ENCODE results near the gene EFCAB14. TPM values are rescaled to one million over a fixed set of nuclear protein-coding genes. Genes with fewer than 3 reads are reported as not detected.

Gene EFCAB14
- total and polyA plus RNA-seq, 10 of the 15 experiments (the other 5 are each of a cell fraction or from before 2014, with no cell fraction given): 7.8 to 66.0 (median 41.6) TPM

GRCh38 chr1:46679789-46680573, 38.9 kb downstream of the EFCAB14 start:
- no TSS peak for BruUV-seq (replicated peaks)
- no peak overlapping the region for H3K4me2 ChIP-seq (ENCODE audit: control insufficient read depth, insufficient read depth)
- ChIA-PET SMC1A (ENCODE audit: uncharacterized antibody, unreplicated experiment) (no interaction called here), RAD21 (ENCODE audit: unreplicated experiment) (no interaction called here), POLR2A (no interaction called here), CTCF (no interaction called here)
- peaks cover 8% of the 10 kb centered on the region for H3K4me1 ChIP-seq (ENCODE audit: control insufficient read depth, insufficient read depth, low read length)
- H3K27ac ChIP-seq (ENCODE audit: control insufficient read depth, insufficient read depth): no peak overlapping the region
- peaks cover 7 to 34% of the 10 kb centered on the region in 2 experiments for H3K36me3 ChIP-seq (ENCODE audit: control insufficient read depth in 2 of 2, insufficient read depth in 2 of 2, low read length in 1 of 2)
- 98% methylated on average over 6 of the region's 6 CpGs for WGBS (ENCODE audit: insufficient coverage, insufficient replicate concordance, low lambda C conversion rate, missing lambda C conversion rate)
- H3K27me3 ChIP-seq (replicated peaks in 1 of 2; ENCODE audit: control insufficient read depth in 2 of 2, insufficient read depth in 2 of 2, low read length in 1 of 2): no peaks in the 10 kb centered on the region
- no peak for DNase-seq (ENCODE audit: low read depth, low spot score)
- FAIRE-seq: no peak
- H3K4me3 ChIP-seq: no peak overlapping the region
- no peak for TF ChIP-seq SMAD5 (IDR thresholded peaks at IDR 0.05; ENCODE audit: low read depth)
- TF ChIP-seq BRCA1 (IDR thresholded peaks at IDR 0.05; ENCODE audit: low read depth, low read length): no peak
- no peak for TF ChIP-seq TBL1XR1 (IDR thresholded peaks at IDR 0.05; ENCODE audit: low read depth, low read length)
- TF ChIP-seq FOXM1 (IDR thresholded peaks at IDR 0.05; ENCODE audit: low read depth, low read length): no peak
- TF ChIP-seq SREBF1 (IDR thresholded peaks at IDR 0.05; ENCODE audit: low read length): no peak
- TF ChIP-seq PAX8 (IDR thresholded peaks at IDR 0.05): no peak
- H3K79me2 ChIP-seq (ENCODE audit: control insufficient read depth, insufficient read depth, low read length): no peaks in the 10 kb centered on the region
- intact Hi-C loops (cut with micrococcal nuclease; ENCODE audit: unreplicated experiment): no loop called here
- in situ Hi-C loops (cut with MboI): no loop called here
- H2AFZ ChIP-seq (ENCODE audit: control insufficient read depth, low read depth, low read length): no peak overlapping the region
- no peak overlapping the region for H3K9ac ChIP-seq (ENCODE audit: control insufficient read depth, insufficient read depth, low read length)
- ATAC-seq: no peak
- H3K9me3 ChIP-seq (replicated peaks; ENCODE audit: control insufficient read depth, insufficient read depth, low read length): no peaks in the 10 kb centered on the region
- H4K20me1 ChIP-seq (ENCODE audit: control insufficient read depth, insufficient read depth): no peaks in the 10 kb centered on the region

GRCh38 chr1:46677339-46677738, 41.6 kb downstream of the EFCAB14 start:
- Histone ChIP-seq H3K4me2 (ENCODE audit: control insufficient read depth, insufficient read depth) (no peak overlapping the region), H3K27ac (ENCODE audit: control insufficient read depth, insufficient read depth) (no peak overlapping the region), H3K36me3 (ENCODE audit: control insufficient read depth in 2 of 2, insufficient read depth in 2 of 2, low read length in 1 of 2) (peaks cover 10 to 26% of the 10 kb centered on the region in 2 experiments), H3K4me1 (ENCODE audit: control insufficient read depth, insufficient read depth, low read length) (peaks cover 8% of the 10 kb centered on the region), H3K9me3 (replicated peaks; ENCODE audit: control insufficient read depth, insufficient read depth, low read length) (no peaks in the 10 kb centered on the region), H3K79me2 (ENCODE audit: control insufficient read depth, insufficient read depth, low read length) (no peaks in the 10 kb centered on the region), H4K20me1 (ENCODE audit: control insufficient read depth, insufficient read depth) (no peaks in the 10 kb centered on the region), H3K27me3 (replicated peaks in 1 of 2; ENCODE audit: control insufficient read depth in 2 of 2, insufficient read depth in 2 of 2, low read length in 1 of 2) (no peaks in the 10 kb centered on the region), H3K9ac (ENCODE audit: control insufficient read depth, insufficient read depth, low read length) (no peak overlapping the region), H3K4me3 (no peak overlapping the region), H2AFZ (ENCODE audit: control insufficient read depth, low read depth, low read length) (no peak overlapping the region)
- ChIA-PET SMC1A (ENCODE audit: uncharacterized antibody, unreplicated experiment) (interaction anchor here (0.7 to 1.6 kb wide), 3 partner anchors 10 to 105 kb away, joined by 3 to 5 read pairs (median 4); no protein-coding TSS in a partner anchor), POLR2A (interaction anchor here (1.7 to 1.8 kb wide), 2 partner anchors 10 to 21 kb away, joined by 5 to 6 read pairs; partner anchors contain the start of gene ATPAF1), CTCF (interaction anchor here (1.1 to 2.7 kb wide), 6 partner anchors 10 to 331 kb away, joined by 3 to 9 read pairs (median 4); partner anchors contain the start of gene ATPAF1), RAD21 (ENCODE audit: unreplicated experiment) (no interaction called here)
- FAIRE-seq: no peak
- no peak for DNase-seq (ENCODE audit: low read depth, low spot score)
- in situ Hi-C loops (cut with MboI): no loop called here
- WGBS (ENCODE audit: insufficient coverage, insufficient replicate concordance, low lambda C conversion rate, missing lambda C conversion rate): 100% methylated on average over 1 of the region's 1 CpG
- BruUV-seq (replicated peaks): TSS peak; percentile 9
- no peak for TF ChIP-seq FOXK2 (IDR thresholded peaks at IDR 0.05)
- intact Hi-C loops (cut with micrococcal nuclease; ENCODE audit: unreplicated experiment): no loop called here
- ATAC-seq: no peak
